Measurements from ENCODE around the gene POTEB3.
"Not testable (repeated sequence)": the region's sequence is repeated elsewhere in the genome, so short reads cannot be mapped to it uniquely, and the experiment has no call there.

- not testable (repeated sequence) for TF ChIP-seq CTCF, POLR2AphosphoS5 (IDR thresholded peaks at IDR 0.05)
Observed at GRCh38 chr15:21369177-21369576, 71.1 kb downstream of the POTEB3 start.
